Measurements from ENCODE around the gene LITAF. TPM values are rescaled to one million over a fixed set of nuclear protein-coding genes. Genes with fewer than 3 reads are reported as not detected.

LITAF gene
- total RNA-seq, 2 donors from 2014 or later = 144 to 211 TPM

DNA sequence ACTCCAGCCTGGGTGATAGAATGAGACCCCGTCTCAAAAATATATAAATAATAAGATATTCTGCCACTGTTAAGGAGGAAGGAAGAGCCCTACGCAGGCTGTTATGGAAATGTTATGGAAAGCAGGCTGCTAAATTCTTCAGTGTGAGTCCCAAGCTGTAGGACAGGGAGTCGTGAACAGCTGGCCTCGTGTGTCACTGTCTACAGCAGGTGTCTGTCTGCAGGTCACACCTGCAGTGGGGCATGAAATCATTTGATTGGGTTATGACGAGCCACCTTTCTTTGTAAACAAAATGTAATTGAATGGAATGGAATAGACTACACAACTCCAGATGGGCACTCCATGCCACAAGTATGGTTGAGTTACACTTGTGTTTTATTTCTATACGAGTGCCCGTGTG, 15.6 kb upstream of the LITAF start:
- no peak for DNase-seq
- no peaks in the 10 kb centered on the region for H3K36me3 ChIP-seq
- H3K9ac ChIP-seq (ENCODE audit: low read depth in 2 of 2, low read length in 2 of 2) = no peak overlapping the region
- no peaks in the 10 kb centered on the region for H3K27me3 ChIP-seq
- H3K4me3 ChIP-seq = no peak overlapping the region
- intact Hi-C loops (cut with DNase I) = no loop called here
- no peak overlapping the region for H3K27ac ChIP-seq
- peaks cover 3% of the 10 kb centered on the region for H3K4me1 ChIP-seq
- TF ChIP-seq, protein P1, sequence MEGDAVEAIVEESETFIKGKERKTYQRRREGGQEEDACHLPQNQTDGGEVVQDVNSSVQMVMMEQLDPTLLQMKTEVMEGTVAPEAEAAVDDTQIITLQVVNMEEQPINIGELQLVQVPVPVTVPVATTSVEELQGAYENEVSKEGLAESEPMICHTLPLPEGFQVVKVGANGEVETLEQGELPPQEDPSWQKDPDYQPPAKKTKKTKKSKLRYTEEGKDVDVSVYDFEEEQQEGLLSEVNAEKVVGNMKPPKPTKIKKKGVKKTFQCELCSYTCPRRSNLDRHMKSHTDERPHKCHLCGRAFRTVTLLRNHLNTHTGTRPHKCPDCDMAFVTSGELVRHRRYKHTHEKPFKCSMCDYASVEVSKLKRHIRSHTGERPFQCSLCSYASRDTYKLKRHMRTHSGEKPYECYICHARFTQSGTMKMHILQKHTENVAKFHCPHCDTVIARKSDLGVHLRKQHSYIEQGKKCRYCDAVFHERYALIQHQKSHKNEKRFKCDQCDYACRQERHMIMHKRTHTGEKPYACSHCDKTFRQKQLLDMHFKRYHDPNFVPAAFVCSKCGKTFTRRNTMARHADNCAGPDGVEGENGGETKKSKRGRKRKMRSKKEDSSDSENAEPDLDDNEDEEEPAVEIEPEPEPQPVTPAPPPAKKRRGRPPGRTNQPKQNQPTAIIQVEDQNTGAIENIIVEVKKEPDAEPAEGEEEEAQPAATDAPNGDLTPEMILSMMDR (IDR thresholded peaks at IDR 0.05) = no peak
- H3K9me3 ChIP-seq = no peaks in the 10 kb centered on the region

DNA sequence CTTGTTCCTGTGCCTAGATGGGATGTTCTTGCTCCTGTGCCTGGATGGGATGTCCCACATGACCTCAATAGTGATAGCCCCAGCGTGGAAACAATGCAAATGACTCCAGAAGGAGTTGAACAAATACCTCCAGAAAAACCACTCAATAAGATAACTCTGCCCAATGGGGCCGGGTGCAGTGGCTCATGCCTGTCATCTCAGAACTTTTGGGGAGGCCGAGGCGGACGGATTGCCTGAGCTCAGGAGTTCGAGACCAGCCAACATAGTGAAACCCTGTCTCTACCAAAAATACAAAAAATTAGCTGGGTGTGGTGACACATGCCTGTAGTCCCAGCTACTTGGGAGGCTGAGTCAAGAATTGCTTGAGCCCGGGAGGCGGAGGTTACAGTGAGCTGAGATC, 15.2 kb upstream of the LITAF start:
- Histone ChIP-seq H3K27me3 (no peaks in the 10 kb centered on the region), H3K27ac (no peak overlapping the region), H3K4me3 (no peak overlapping the region), H3K4me1 (peaks cover 6% of the 10 kb centered on the region), H3K9ac (ENCODE audit: low read depth in 2 of 2, low read length in 2 of 2) (no peak overlapping the region), H3K36me3 (no peaks in the 10 kb centered on the region), H3K9me3 (no peaks in the 10 kb centered on the region)
- no peak for DNase-seq
- intact Hi-C loops (cut with DNase I) = no loop called here
- TF ChIP-seq, protein P1 (IDR thresholded peaks at IDR 0.05) = no peak

DNA sequence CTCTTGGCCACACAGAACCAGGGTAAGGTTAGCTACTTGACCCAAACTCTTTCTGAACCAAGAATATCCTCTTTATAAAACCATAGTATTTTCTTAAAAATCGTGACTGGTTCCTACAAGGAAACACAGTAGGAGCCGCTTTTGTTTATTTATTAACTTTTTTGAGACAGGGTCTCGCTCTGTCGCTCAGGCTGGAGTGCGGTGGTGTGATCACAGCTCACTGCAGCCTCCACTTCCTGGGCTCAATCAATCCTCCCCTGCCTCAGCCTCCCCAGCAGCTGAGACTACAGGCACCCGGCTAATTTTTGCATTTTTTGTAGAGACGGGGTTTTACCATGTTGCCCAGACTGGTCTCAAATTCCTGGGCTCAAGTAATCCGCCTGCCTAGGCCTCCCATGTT, 14.7 kb upstream of the LITAF start:
- Histone ChIP-seq H3K9ac (ENCODE audit: low read depth in 2 of 2, low read length in 2 of 2) (no peak overlapping the region), H3K4me3 (no peak overlapping the region), H3K36me3 (no peaks in the 10 kb centered on the region), H3K27ac (no peak overlapping the region), H3K9me3 (no peaks in the 10 kb centered on the region), H3K4me1 (peaks cover 6% of the 10 kb centered on the region), H3K27me3 (no peaks in the 10 kb centered on the region)
- no peak for DNase-seq
- intact Hi-C loops (cut with DNase I) = no loop called here
- TF ChIP-seq, protein P1 (IDR thresholded peaks at IDR 0.05) = no peak

DNA sequence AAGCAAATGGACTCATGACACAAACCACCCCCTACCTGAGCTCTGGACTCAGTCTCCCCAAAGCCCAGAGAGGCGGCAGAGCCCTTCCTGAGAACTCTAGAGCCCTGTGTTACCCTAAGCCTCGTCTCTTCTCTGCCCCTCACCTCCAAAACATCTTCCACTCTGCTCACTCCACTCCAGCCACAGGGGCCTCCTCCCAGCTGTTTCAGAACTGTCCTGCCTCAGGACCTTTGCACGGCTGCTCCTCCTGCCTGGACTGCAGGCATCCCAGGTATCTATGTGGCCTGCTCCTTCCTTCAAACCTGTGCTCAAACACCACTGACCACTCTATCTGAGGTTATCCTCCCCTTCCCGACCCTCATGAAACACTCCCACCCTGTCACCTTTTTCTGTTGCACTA, 12.9 kb upstream of the LITAF start:
- no peak overlapping the region for H3K4me3 ChIP-seq
- H3K4me1 ChIP-seq = peaks cover 6% of the 10 kb centered on the region
- no peaks in the 10 kb centered on the region for H3K9me3 ChIP-seq
- no peak for DNase-seq
- intact Hi-C loops (cut with DNase I) = no loop called here
- H3K27ac ChIP-seq = no peak overlapping the region
- TF ChIP-seq, protein P1 (IDR thresholded peaks at IDR 0.05) = no peak
- H3K27me3 ChIP-seq = no peaks in the 10 kb centered on the region
- H3K36me3 ChIP-seq = no peaks in the 10 kb centered on the region
- no peak overlapping the region for H3K9ac ChIP-seq (ENCODE audit: low read depth in 2 of 2, low read length in 2 of 2)

DNA sequence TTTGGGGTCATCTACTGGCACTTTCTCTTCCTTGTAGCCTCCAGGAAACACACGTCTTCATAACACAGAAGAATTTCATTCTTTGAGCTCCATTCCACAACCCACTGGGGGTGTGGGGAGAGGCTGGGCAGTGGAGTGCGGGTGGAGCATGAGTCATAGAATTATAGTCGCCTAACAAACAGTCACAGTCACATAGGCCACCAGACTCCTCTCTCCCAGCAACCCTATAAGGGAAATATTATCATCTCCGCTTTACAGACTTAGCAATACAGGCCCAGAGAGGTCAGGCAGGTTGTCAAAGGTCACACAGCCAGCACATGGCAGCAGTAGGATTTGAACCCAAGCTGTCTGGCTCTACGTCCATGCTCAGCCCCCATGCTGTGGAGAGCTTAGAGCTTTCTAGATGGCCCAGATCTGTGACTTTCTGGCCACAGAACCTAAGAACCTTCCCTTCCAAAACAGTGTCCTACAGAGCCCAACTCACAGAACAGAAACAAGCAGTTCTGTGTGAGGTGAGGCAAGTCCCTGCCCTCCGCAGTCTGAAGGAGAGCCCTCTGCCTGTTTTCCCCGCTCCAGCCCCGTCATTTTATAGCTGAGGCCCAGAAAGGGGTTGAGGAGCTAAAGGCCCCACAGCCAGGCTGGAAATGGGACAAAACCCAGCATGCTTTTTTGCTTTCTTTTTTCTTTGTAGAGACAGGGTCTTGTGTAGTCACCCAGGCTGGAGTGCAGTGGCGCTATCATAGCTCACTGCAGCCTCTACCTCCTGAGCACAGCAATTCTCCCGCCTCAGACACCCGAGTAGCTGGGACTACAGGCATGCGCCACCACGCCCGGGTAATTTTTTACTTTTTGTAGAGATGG, 10.7 kb upstream of the LITAF start:
- TF ChIP-seq, protein P1 (IDR thresholded peaks at IDR 0.05) = no peak
- Histone ChIP-seq H3K4me3 (no peak overlapping the region), H3K9ac (ENCODE audit: low read depth in 2 of 2, low read length in 2 of 2) (peak overlapping the region in 1 of 2 donors; percentile 46), H3K27me3 (no peaks in the 10 kb centered on the region), H3K9me3 (no peaks in the 10 kb centered on the region), H3K4me1 (peaks cover 6% of the 10 kb centered on the region), H3K36me3 (no peaks in the 10 kb centered on the region), H3K27ac (peak overlapping the region; percentile 66)
- DNase-seq = peak; percentile 64
- intact Hi-C loops (cut with DNase I) = no loop called here
